ACC112 (cell line): ENCODE data around the gene MEF2C.

Experiments
- H2AFZ ChIP-seq: fragments of 200-600 bp; sonication (generic); one replicate; pipeline ENCODE4 v1.6.0; 2017; ENCODE audit warnings: antibody characterized with exemption, low read length; ENCODE audit not compliant: unreplicated experiment
- H3K27ac ChIP-seq: fragments of 200-600 bp; sonication (generic); 2 replicates; pipeline ENCODE4 v1.5.1; 2014; ENCODE audit warnings: low read depth, mild to moderate bottlenecking, antibody characterized with exemption, low read length, moderate library complexity
- H3K27me3 ChIP-seq: fragments of 200-600 bp; sonication (generic); 2 replicates; pipeline ENCODE4 v1.6.1; 2014; ENCODE audit warnings: mild to moderate bottlenecking, antibody characterized with exemption, low read length, moderate library complexity, mixed read lengths; ENCODE audit not compliant: insufficient read depth
- H3K36me3 ChIP-seq: fragments of 200-600 bp; sonication (generic); 2 replicates; pipeline ENCODE4 v1.6.1; 2016; ENCODE audit warnings: mild to moderate bottlenecking, antibody characterized with exemption, low read length, moderate library complexity, mixed read lengths; ENCODE audit not compliant: insufficient read depth
- H3K4me1 ChIP-seq: fragments of 200-600 bp; sonication (generic); one replicate; pipeline ENCODE4 v1.6.1; 2016; ENCODE audit warnings: low read length, mixed read lengths; ENCODE audit not compliant: insufficient read depth, unreplicated experiment, control insufficient read depth
- H3K4me3 ChIP-seq: fragments of 200-600 bp; sonication (generic); 2 replicates; pipeline ENCODE4 v1.5.1; 2014; ENCODE audit warnings: mild to moderate bottlenecking, low read depth, low read length
- H3K79me2 ChIP-seq: fragments of 200-600 bp; sonication (generic); one replicate; pipeline ENCODE4 v1.6.0; 2016; ENCODE audit warnings: low read length; ENCODE audit not compliant: control insufficient read depth, unreplicated experiment, insufficient read depth

Gene MEF2C

GRCh38 chr5:88734983-88735382 is 148.0 kb downstream of the MEF2C start:
- Histone ChIP-seq H3K79me2 (no peaks in the 10 kb centered on the region), H3K27ac (no peak overlapping the region), H2AFZ (no peak overlapping the region), H3K4me3 (no peak overlapping the region), H3K27me3 (no peaks in the 10 kb centered on the region), H3K36me3 (no peaks in the 10 kb centered on the region), H3K4me1 (no peaks in the 10 kb centered on the region)

GRCh38 chr5:88734191-88734640 is 148.8 kb downstream of the MEF2C start:
- no peaks in the 10 kb centered on the region for H3K27me3 ChIP-seq
- H3K27ac ChIP-seq, result no peak overlapping the region
- no peak overlapping the region for H2AFZ ChIP-seq
- no peak overlapping the region for H3K4me3 ChIP-seq
- no peaks in the 10 kb centered on the region for H3K79me2 ChIP-seq
- H3K36me3 ChIP-seq, result no peaks in the 10 kb centered on the region
- H3K4me1 ChIP-seq, result no peaks in the 10 kb centered on the region

- H3K36me3 ChIP-seq, result no peaks in the 10 kb centered on the region
- no peak overlapping the region for H2AFZ ChIP-seq
- no peak overlapping the region for H3K4me3 ChIP-seq
- H3K79me2 ChIP-seq, result no peaks in the 10 kb centered on the region
- no peaks in the 10 kb centered on the region for H3K4me1 ChIP-seq
- no peaks in the 10 kb centered on the region for H3K27me3 ChIP-seq
- H3K27ac ChIP-seq, result no peak overlapping the region
These were observed 150.1 kb downstream of the MEF2C start for GRCh38 chr5:88732862-88733261.

- Histone ChIP-seq H3K27ac (no peak overlapping the region), H2AFZ (no peak overlapping the region), H3K4me3 (no peak overlapping the region), H3K27me3 (no peaks in the 10 kb centered on the region), H3K79me2 (no peaks in the 10 kb centered on the region), H3K36me3 (no peaks in the 10 kb centered on the region), H3K4me1 (no peaks in the 10 kb centered on the region)
These were observed 150.8 kb downstream of the MEF2C start for GRCh38 chr5:88732181-88732633.

GRCh38 chr5:88729829-88730182 is 153.2 kb downstream of the MEF2C start:
- Histone ChIP-seq H3K79me2 (no peaks in the 10 kb centered on the region), H3K27ac (no peak overlapping the region), H3K4me3 (no peak overlapping the region), H3K36me3 (no peaks in the 10 kb centered on the region), H3K4me1 (no peaks in the 10 kb centered on the region), H3K27me3 (no peaks in the 10 kb centered on the region), H2AFZ (no peak overlapping the region)

GRCh38 chr5:88729084-88729828 is 153.7 kb downstream of the MEF2C start:
- no peaks in the 10 kb centered on the region for H3K27me3 ChIP-seq
- H2AFZ ChIP-seq, result no peak overlapping the region
- no peaks in the 10 kb centered on the region for H3K79me2 ChIP-seq
- H3K4me1 ChIP-seq, result no peaks in the 10 kb centered on the region
- no peak overlapping the region for H3K4me3 ChIP-seq
- H3K36me3 ChIP-seq, result no peaks in the 10 kb centered on the region
- no peak overlapping the region for H3K27ac ChIP-seq

GRCh38 chr5:88727705-88728313 is 155.2 kb downstream of the MEF2C start:
- Histone ChIP-seq H3K27ac (no peak overlapping the region), H3K4me1 (no peaks in the 10 kb centered on the region), H3K79me2 (no peaks in the 10 kb centered on the region), H3K4me3 (no peak overlapping the region), H2AFZ (no peak overlapping the region), H3K36me3 (no peaks in the 10 kb centered on the region), H3K27me3 (no peaks in the 10 kb centered on the region)

- H2AFZ ChIP-seq, result no peak overlapping the region
- no peaks in the 10 kb centered on the region for H3K27me3 ChIP-seq
- no peaks in the 10 kb centered on the region for H3K4me1 ChIP-seq
- no peak overlapping the region for H3K4me3 ChIP-seq
- H3K79me2 ChIP-seq, result no peaks in the 10 kb centered on the region
- no peak overlapping the region for H3K27ac ChIP-seq
- no peaks in the 10 kb centered on the region for H3K36me3 ChIP-seq
These were observed 157.5 kb downstream of the MEF2C start for GRCh38 chr5:88725454-88725853.

GRCh38 chr5:88724201-88724600 is 158.8 kb downstream of the MEF2C start:
- H3K79me2 ChIP-seq, result no peaks in the 10 kb centered on the region
- H3K27me3 ChIP-seq, result no peaks in the 10 kb centered on the region
- no peaks in the 10 kb centered on the region for H3K36me3 ChIP-seq
- H3K4me3 ChIP-seq, result no peak overlapping the region
- no peak overlapping the region for H3K27ac ChIP-seq
- no peak overlapping the region for H2AFZ ChIP-seq
- no peaks in the 10 kb centered on the region for H3K4me1 ChIP-seq

- Histone ChIP-seq H3K4me3 (no peak overlapping the region), H2AFZ (no peak overlapping the region), H3K36me3 (no peaks in the 10 kb centered on the region), H3K27me3 (no peaks in the 10 kb centered on the region), H3K4me1 (no peaks in the 10 kb centered on the region), H3K79me2 (no peaks in the 10 kb centered on the region), H3K27ac (no peak overlapping the region)
These were observed 160.4 kb downstream of the MEF2C start for GRCh38 chr5:88722546-88723073.

GRCh38 chr5:88719434-88719833 is 163.6 kb downstream of the MEF2C start:
- no peak overlapping the region for H2AFZ ChIP-seq
- H3K4me3 ChIP-seq, result no peak overlapping the region
- H3K27ac ChIP-seq, result no peak overlapping the region
- H3K27me3 ChIP-seq, result no peaks in the 10 kb centered on the region
- H3K36me3 ChIP-seq, result no peaks in the 10 kb centered on the region
- H3K4me1 ChIP-seq, result no peaks in the 10 kb centered on the region
- no peaks in the 10 kb centered on the region for H3K79me2 ChIP-seq
